Retinal pigment epithelial cell (primary cell): Measurements from ENCODE around the gene TBL3.

Experiments
- DNase-seq: peaks from one replicate; pipeline ENCODE4 v3.0.0-alpha.2; 2010; ENCODE audit warnings: low read depth
- H3K4me3 ChIP-seq: 2 replicates; pipeline ENCODE4 v1.5.1; 2011; ENCODE audit warnings: mild to moderate bottlenecking, low read length, control low read depth, moderate library complexity
- CTCF ChIP-seq: conservative IDR thresholded peaks from 2 replicates; pipeline ENCODE4 v1.5.1; 2011; ENCODE audit warnings: low read depth, low read length, control low read depth, inconsistent platforms

TBL3 gene

GRCh38 chr16:1971796-1972489, at the start of gene TBL3:
Gene TBL3, plus strand, starts transcription at chr16:1972053. Its CDS starts 112 bp downstream, at chr16:1972165.
- DNase-seq: peak; percentile 76
- TF ChIP-seq CTCF: no peak
- H3K4me3 ChIP-seq: peak within 1 kb of the TSS; percentile 79

GRCh38 chr16:1922357-1922756, 49.5 kb upstream of the TBL3 start:
- H3K4me3 ChIP-seq: no peak overlapping the region
- no peak for TF ChIP-seq CTCF
- DNase-seq: no peak

GRCh38 chr16:1923299-1924034, 48.4 kb upstream of the TBL3 start:
- peak; percentile 47 for TF ChIP-seq CTCF
- H3K4me3 ChIP-seq: no peak overlapping the region
- DNase-seq: no peak

GRCh38 chr16:1924095-1924494, 47.8 kb upstream of the TBL3 start:
- H3K4me3 ChIP-seq: no peak overlapping the region
- DNase-seq: no peak
- no peak for TF ChIP-seq CTCF

GRCh38 chr16:1926271-1926670, 45.6 kb upstream of the TBL3 start:
- DNase-seq: no peak
- no peak for TF ChIP-seq CTCF
- H3K4me3 ChIP-seq: no peak overlapping the region

GRCh38 chr16:1929105-1929504, 42.7 kb upstream of the TBL3 start:
- no peak for DNase-seq

More at GRCh38 chr16:1929105-1929504, 42.7 kb upstream of the TBL3 start:
- H3K4me3 ChIP-seq: peak overlapping the region; percentile 55
- TF ChIP-seq CTCF: no peak
